Cardiac muscle cell (in vitro differentiated cells and primary cell): ENCODE data around the gene MYOM1. TPM values are rescaled to one million over a fixed set of nuclear protein-coding genes. Genes with fewer than 3 reads are reported as not detected.

Experiments used
- DNase-seq, 2 donors: peaks; one replicate each; pipeline versions ENCODE4 v3.0.0 to v3.0.0-alpha.2; 2010 to 2017; ENCODE audit warnings: low read depth in 1 of 2, low spot score in 1 of 2
- H3K27ac ChIP-seq: fragments of 200-600 bp; sonication (generic); 2 replicates; pipeline ENCODE4 v1.5.1; 2016
- H3K27me3 ChIP-seq: fragments of 200-600 bp; sonication (generic); 2 replicates; pipeline ENCODE4 v1.6.0; 2016; ENCODE audit warnings: control low read depth
- H3K36me3 ChIP-seq: fragments of 200-600 bp; sonication (generic); 2 replicates; pipeline ENCODE4 v1.5.1; 2016; ENCODE audit warnings: control low read depth
- H3K4me1 ChIP-seq: fragments of 200-600 bp; sonication (generic); 2 replicates; pipeline ENCODE4 v1.8.1; 2017; ENCODE audit warnings: low read depth, mild to moderate bottlenecking, mixed run types
- H3K4me3 ChIP-seq: fragments of 200-600 bp; sonication (generic); 2 replicates; pipeline ENCODE4 v1.5.1; 2016; ENCODE audit warnings: mild to moderate bottlenecking
- H3K9me3 ChIP-seq: fragments of 200-600 bp; sonication (generic); 2 replicates; pipeline ENCODE4 v1.5.1; 2017; ENCODE audit warnings: low read depth, mild to moderate bottlenecking, control low read depth
- polyA plus RNA-seq: library from polyadenylated mRNA; unstranded; fragments of >200 nt; fragmentation: Nextera tagmentation; extraction: Ambion mirVana; gene quantifications from 2 replicates; pipeline ENCODE4 v1.2.1, GENCODE V29; 2016
- total RNA-seq: library from RNA; depleted of rRNA; stranded (reverse); fragments of >200 nt; gene quantifications from 2 replicates; pipeline ENCODE4 v1.2.3, GENCODE V29; 2016
- TF ChIP-seq, protein P1 (sequence below): IDR thresholded peaks from 2 replicates; pipeline ENCODE4 v1.5.1; 2012; ENCODE audit warnings: low read depth, mild to moderate bottlenecking, low read length

MYOM1 gene
- total and polyA plus RNA-seq, 2 experiments from 2014 or later = 194 to 219 TPM

- DNase-seq = peak in 1 of 2 donors; percentile 62
- TF ChIP-seq, protein P1, sequence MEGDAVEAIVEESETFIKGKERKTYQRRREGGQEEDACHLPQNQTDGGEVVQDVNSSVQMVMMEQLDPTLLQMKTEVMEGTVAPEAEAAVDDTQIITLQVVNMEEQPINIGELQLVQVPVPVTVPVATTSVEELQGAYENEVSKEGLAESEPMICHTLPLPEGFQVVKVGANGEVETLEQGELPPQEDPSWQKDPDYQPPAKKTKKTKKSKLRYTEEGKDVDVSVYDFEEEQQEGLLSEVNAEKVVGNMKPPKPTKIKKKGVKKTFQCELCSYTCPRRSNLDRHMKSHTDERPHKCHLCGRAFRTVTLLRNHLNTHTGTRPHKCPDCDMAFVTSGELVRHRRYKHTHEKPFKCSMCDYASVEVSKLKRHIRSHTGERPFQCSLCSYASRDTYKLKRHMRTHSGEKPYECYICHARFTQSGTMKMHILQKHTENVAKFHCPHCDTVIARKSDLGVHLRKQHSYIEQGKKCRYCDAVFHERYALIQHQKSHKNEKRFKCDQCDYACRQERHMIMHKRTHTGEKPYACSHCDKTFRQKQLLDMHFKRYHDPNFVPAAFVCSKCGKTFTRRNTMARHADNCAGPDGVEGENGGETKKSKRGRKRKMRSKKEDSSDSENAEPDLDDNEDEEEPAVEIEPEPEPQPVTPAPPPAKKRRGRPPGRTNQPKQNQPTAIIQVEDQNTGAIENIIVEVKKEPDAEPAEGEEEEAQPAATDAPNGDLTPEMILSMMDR = no peak
Observed at GRCh38 chr18:3104190-3105054, 115.3 kb downstream of the MYOM1 start.

DNA sequence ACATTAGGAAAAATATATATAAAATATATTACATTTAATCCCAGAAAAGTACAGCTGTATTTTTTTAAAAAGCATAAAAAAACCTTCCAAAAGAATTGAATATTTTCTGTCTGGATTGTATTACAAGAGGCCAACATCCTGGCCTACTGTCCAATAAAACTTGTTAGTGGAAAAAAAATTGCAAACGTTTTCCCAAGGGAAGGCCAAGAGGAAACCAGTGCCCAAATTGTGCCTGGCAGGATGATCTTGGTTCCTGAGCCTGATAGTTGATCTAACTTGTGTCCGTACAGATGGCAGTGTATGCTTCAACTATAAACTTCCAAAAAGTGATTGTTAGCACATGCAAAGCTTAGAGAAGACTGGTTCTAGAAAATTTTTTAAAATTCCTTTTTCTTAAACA, 116.2 kb downstream of the MYOM1 start:
- no peak for DNase-seq
- Histone ChIP-seq H3K36me3 (peaks cover 83% of the 10 kb centered on the region), H3K27ac (no peak overlapping the region), H3K9me3 (no peaks in the 10 kb centered on the region), H3K4me3 (no peak overlapping the region), H3K27me3 (no peaks in the 10 kb centered on the region), H3K4me1 (no peaks in the 10 kb centered on the region)
- TF ChIP-seq, protein P1 = no peak

More at GRCh38 chr18:3104190-3105054, 115.3 kb downstream of the MYOM1 start:
- H3K27me3 ChIP-seq = no peaks in the 10 kb centered on the region
- H3K36me3 ChIP-seq = peaks cover 79% of the 10 kb centered on the region
- H3K4me1 ChIP-seq = no peaks in the 10 kb centered on the region
- H3K27ac ChIP-seq = no peak overlapping the region
- H3K4me3 ChIP-seq = no peak overlapping the region
- no peaks in the 10 kb centered on the region for H3K9me3 ChIP-seq

GRCh38 chr18:3102983-3103382, 116.8 kb downstream of the MYOM1 start:
- no peak for DNase-seq
- no peaks in the 10 kb centered on the region for H3K27me3 ChIP-seq

GRCh38 chr18:3100498-3101132, 119.2 kb downstream of the MYOM1 start:
- Histone ChIP-seq H3K27me3 (no peaks in the 10 kb centered on the region), H3K4me1 (no peaks in the 10 kb centered on the region), H3K9me3 (no peaks in the 10 kb centered on the region), H3K36me3 (peaks cover 87% of the 10 kb centered on the region), H3K4me3 (no peak overlapping the region), H3K27ac (peak overlapping the region; percentile 62)
- TF ChIP-seq, protein P1 = no peak
- DNase-seq = no peak

More at GRCh38 chr18:3102983-3103382, 116.8 kb downstream of the MYOM1 start:
- Histone ChIP-seq H3K4me3 (no peak overlapping the region), H3K9me3 (no peaks in the 10 kb centered on the region), H3K36me3 (peaks cover 83% of the 10 kb centered on the region), H3K4me1 (no peaks in the 10 kb centered on the region), H3K27ac (no peak overlapping the region)
- TF ChIP-seq, protein P1 = no peak

DNA sequence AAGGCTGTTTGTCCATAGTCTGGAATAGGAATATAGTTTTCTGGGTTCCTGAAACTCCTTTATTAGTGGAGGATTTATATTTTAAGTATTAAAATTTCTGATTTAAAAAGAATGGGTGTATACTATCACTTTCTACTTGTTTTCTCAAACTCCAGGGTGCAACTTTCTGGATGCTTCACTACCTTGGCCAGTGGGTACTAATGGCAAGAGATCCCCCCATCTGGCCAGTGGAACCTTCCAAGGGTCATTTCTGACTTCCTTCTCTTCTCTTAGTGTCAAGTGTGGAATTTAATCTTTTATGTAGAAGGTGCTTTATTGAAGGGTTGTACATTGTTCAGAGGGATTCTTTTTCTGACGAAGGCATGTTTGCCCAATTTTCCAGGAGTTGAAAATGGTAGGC, 120.4 kb downstream of the MYOM1 start:
- Histone ChIP-seq H3K27me3 (no peaks in the 10 kb centered on the region), H3K27ac (peak overlapping the region; percentile 62), H3K36me3 (peaks cover 83% of the 10 kb centered on the region), H3K9me3 (no peaks in the 10 kb centered on the region), H3K4me1 (no peaks in the 10 kb centered on the region), H3K4me3 (no peak overlapping the region)
- TF ChIP-seq, protein P1 = no peak
- no peak for DNase-seq
